Measurements from ENCODE around the gene CCDC90B. TPM values are rescaled to one million over a fixed set of nuclear protein-coding genes. Genes with fewer than 3 reads are reported as not detected.

Gene CCDC90B
- total and polyA plus RNA-seq, 10 of the 15 experiments (the other 5 are each of a cell fraction or from before 2014, with no cell fraction given) = 33.2 to 91.5 (median 59.2) TPM

DNA sequence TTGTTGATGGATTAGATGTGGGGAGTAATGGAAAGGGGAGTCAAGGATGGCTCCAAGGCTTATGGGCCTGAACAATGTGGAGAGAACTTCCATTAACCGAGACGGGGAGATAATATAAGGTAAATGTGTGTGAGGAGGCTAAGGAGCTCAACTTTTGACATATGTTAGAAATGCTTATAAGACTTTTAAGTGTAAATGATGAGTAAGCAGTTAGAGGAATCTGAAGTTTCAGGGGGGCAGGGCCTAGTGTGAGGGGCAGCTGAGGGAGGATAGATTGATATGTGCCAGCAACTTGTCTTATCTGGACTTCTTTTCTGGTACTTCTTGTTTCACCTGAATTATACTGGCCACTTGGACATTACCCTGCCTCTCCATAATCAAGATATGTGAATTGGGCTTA is 62.7 kb downstream of the CCDC90B start (continued):
- TF ChIP-seq, protein P1, sequence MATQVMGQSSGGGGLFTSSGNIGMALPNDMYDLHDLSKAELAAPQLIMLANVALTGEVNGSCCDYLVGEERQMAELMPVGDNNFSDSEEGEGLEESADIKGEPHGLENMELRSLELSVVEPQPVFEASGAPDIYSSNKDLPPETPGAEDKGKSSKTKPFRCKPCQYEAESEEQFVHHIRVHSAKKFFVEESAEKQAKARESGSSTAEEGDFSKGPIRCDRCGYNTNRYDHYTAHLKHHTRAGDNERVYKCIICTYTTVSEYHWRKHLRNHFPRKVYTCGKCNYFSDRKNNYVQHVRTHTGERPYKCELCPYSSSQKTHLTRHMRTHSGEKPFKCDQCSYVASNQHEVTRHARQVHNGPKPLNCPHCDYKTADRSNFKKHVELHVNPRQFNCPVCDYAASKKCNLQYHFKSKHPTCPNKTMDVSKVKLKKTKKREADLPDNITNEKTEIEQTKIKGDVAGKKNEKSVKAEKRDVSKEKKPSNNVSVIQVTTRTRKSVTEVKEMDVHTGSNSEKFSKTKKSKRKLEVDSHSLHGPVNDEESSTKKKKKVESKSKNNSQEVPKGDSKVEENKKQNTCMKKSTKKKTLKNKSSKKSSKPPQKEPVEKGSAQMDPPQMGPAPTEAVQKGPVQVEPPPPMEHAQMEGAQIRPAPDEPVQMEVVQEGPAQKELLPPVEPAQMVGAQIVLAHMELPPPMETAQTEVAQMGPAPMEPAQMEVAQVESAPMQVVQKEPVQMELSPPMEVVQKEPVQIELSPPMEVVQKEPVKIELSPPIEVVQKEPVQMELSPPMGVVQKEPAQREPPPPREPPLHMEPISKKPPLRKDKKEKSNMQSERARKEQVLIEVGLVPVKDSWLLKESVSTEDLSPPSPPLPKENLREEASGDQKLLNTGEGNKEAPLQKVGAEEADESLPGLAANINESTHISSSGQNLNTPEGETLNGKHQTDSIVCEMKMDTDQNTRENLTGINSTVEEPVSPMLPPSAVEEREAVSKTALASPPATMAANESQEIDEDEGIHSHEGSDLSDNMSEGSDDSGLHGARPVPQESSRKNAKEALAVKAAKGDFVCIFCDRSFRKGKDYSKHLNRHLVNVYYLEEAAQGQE (IDR thresholded peaks at IDR 0.05; ENCODE audit: low read depth, low read length) = no peak

DNA sequence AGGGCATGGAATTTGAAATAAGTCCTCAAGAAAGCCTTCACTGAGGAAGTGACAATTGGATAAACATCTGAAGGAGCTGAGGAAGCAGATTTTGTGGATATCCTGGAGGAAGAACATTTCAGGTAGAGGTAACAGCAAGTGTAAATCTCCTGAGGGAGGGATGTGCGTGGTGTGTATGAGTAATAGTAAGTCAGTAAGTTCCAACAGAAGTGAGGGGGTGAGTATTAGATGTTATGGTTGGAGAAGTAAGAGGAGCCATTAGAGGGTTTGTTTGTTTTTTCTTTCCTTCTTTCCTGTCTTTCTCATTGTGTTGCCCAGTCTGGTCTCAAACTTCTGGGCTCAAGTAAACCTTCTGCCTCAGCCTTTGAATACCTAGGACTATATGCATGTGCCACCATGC is 63.7 kb downstream of the CCDC90B start:
- RAD21 ChIA-PET (ENCODE audit: unreplicated experiment) = no interaction called here
- no peaks in the 10 kb centered on the region for H3K36me3 ChIP-seq (ENCODE audit: control insufficient read depth in 2 of 2, insufficient read depth in 2 of 2, low read length in 1 of 2)
- H3K9me3 ChIP-seq (replicated peaks; ENCODE audit: control insufficient read depth, insufficient read depth, low read length) = no peaks in the 10 kb centered on the region
- FAIRE-seq (no peak), ATAC-seq (no peak), DNase-seq (ENCODE audit: low read depth, low spot score) (no peak)
- H3K27ac ChIP-seq (ENCODE audit: control insufficient read depth, insufficient read depth) = no peak overlapping the region
- BruUV-seq (replicated peaks) = no TSS peak
- CTCF ChIA-PET = interaction anchor here (0.7 to 2.6 kb wide), 2 partner anchors 14 to 27 kb away, joined by 3 to 13 read pairs; no protein-coding TSS in a partner anchor
- no peak overlapping the region for H2AFZ ChIP-seq (ENCODE audit: control insufficient read depth, low read depth, low read length)
- no peak overlapping the region for H3K4me3 ChIP-seq
- TF ChIP-seq BRCA1 (IDR thresholded peaks at IDR 0.05; ENCODE audit: low read depth, low read length) (no peak), KLF5 (IDR thresholded peaks at IDR 0.05; ENCODE audit: partially characterized antibody) (no peak), NR2F1 (conservative IDR thresholded peaks at IDR 0.05) (no peak)
- H3K79me2 ChIP-seq (ENCODE audit: control insufficient read depth, insufficient read depth, low read length) = no peaks in the 10 kb centered on the region
- POLR2A ChIA-PET = no interaction called here
- SMC1A ChIA-PET (ENCODE audit: uncharacterized antibody, unreplicated experiment) = interaction anchor here (0.7 kb wide), 1 partner anchor 189 kb away, joined by 3 read pairs; no protein-coding TSS in a partner anchor
- in situ Hi-C loops (cut with MboI) (no loop called here), intact Hi-C loops (cut with micrococcal nuclease; ENCODE audit: unreplicated experiment) (no loop called here)
- no peaks in the 10 kb centered on the region for H3K4me1 ChIP-seq (ENCODE audit: control insufficient read depth, insufficient read depth, low read length)
- WGBS (ENCODE audit: insufficient coverage, insufficient replicate concordance, low lambda C conversion rate, missing lambda C conversion rate) = 46% methylated on average over 1 of the region's 1 CpG
- no peak overlapping the region for H3K9ac ChIP-seq (ENCODE audit: control insufficient read depth, insufficient read depth, low read length)
- no peak overlapping the region for H3K4me2 ChIP-seq (ENCODE audit: control insufficient read depth, insufficient read depth)
- H4K20me1 ChIP-seq (ENCODE audit: control insufficient read depth, insufficient read depth) = no peaks in the 10 kb centered on the region
- H3K27me3 ChIP-seq (replicated peaks in 1 of 2; ENCODE audit: control insufficient read depth in 2 of 2, insufficient read depth in 2 of 2, low read length in 1 of 2) = no peaks in the 10 kb centered on the region
